ENCODE measurements around the gene C9orf43.

- no peak for TF ChIP-seq CTCF (conservative IDR thresholded peaks at IDR 0.05; ENCODE audit: low read length)
- no peak for TF ChIP-seq EZH2phosphoT487 (IDR thresholded peaks at IDR 0.05; ENCODE audit: borderline replicate concordance)
Observed at GRCh38 chr9:113375057-113376023, 35.2 kb upstream of the C9orf43 start.
